NCI-H2029 (cell line): Measurements from ENCODE around the gene MGAT5.

Experiments
- DNase-seq: peaks from one replicate; lab custom pipeline; 2025; lab: John Stamatoyannopoulos, UW

The MGAT5 gene, protein sequence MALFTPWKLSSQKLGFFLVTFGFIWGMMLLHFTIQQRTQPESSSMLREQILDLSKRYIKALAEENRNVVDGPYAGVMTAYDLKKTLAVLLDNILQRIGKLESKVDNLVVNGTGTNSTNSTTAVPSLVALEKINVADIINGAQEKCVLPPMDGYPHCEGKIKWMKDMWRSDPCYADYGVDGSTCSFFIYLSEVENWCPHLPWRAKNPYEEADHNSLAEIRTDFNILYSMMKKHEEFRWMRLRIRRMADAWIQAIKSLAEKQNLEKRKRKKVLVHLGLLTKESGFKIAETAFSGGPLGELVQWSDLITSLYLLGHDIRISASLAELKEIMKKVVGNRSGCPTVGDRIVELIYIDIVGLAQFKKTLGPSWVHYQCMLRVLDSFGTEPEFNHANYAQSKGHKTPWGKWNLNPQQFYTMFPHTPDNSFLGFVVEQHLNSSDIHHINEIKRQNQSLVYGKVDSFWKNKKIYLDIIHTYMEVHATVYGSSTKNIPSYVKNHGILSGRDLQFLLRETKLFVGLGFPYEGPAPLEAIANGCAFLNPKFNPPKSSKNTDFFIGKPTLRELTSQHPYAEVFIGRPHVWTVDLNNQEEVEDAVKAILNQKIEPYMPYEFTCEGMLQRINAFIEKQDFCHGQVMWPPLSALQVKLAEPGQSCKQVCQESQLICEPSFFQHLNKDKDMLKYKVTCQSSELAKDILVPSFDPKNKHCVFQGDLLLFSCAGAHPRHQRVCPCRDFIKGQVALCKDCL

DNA sequence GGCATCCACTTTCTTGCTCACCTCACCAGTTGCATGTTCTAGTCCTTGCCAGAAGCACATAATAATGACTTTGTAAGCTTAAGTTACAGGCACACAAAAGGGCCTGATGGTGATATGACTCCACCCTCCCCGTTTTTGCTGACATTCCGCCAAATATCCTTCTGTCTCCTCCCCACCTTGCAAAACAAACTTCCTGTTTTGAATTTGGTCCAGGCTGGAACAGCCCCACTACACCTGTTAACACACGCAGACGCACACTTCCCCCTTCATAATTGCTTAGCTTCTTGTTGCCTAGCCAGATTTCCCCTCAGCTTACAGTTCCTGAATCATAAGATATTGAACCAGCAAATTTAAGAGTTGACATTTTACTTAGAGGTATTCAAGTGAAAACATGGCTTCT lies at the start of gene MGAT5:
MGAT5 (plus strand) TSS at position 269 of the 400 bp plus-strand sequence. CDS start 332 bp downstream, outside the sequence.
- DNase-seq, result peak; percentile 91

DNA sequence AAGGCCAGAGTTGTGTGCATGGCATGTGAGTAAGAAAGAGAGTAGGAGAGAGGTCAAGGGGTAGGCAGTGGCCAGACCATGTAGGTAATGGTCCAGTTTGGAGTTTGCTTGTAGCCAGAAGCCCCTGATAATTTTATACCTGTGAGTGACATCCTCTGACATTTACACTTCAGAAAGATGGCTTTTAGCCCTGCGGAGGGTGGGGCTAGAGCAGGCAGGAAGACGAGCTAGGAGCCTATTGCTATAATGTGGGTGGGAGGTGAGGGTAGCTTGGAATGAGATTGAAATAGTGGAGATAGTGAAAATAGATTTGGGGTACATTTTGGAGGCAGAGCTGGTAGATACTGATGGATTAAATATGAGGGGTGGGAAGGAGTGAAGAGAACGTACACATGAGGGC lies 48.8 kb upstream of the MGAT5 start:
- DNase-seq, result no peak

DNA sequence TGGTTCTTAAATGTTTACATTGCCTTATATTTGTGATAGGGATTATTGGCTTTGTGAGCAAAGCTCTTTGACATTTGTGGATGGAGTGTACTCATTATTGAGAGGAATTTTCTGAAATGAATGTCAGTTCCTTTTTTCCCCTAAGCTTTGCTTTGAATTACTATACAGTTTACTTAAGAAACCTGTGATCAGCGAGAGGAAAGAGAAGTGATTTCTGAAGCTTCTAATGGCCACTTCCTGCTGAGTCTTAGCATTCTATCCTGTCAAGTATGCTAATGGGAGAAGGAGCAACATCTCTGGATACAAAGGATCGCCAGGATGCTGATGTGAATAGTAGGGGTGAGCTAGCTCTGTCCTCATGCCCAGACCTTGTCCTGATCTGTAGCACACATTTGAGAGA lies 47.8 kb upstream of the MGAT5 start:
- no peak for DNase-seq

DNA sequence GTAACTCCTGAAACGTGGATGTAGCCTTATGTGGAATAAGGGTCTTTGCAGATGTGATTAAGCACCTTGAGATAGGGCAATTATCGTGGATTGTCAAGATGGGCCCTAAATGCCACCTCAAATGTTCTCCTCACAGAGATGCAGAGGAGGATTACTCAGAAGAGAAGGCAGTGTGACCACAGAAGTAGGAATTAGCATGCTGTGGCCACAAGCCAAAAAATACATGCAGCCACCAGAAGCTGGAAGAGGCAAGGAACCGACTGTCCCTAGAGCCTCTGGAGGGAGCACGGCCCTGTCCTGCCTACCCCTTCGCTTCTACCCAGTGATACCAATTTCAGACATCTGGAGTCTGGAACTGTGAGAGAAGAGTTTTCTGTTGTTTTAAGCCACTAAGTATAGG lies 47.3 kb upstream of the MGAT5 start:
- DNase-seq, result peak; percentile 17

DNA sequence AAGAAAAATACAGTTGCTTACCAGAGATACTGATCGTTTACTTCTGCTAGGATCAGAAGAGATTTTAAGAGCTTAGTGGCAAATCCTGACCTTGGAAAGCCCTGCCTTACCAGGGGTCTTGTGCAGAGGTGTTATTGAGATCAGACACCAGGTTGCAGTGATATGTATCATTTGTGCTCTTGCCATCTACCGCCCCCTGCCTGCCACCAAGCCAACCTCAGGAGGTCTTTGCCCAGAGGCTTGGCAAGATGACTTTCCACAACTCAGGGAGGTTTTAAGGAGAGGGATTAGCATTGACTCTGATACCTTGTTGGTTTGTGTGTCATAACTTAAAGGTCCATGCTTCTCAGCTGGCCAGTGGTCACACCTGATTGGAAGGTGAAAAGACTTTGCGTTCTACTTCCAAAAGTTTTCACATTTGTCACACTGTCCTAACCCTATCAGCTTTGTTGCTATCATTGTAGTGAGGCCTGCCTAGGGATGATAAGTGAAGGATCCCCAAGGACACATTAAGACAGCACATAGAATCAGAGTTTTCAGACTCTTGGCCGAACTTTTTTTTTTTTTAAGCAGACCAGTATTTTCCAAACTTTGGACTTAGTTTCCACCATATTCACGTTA lies 46.2 kb upstream of the MGAT5 start:
- DNase-seq, result peak; percentile 16

DNA sequence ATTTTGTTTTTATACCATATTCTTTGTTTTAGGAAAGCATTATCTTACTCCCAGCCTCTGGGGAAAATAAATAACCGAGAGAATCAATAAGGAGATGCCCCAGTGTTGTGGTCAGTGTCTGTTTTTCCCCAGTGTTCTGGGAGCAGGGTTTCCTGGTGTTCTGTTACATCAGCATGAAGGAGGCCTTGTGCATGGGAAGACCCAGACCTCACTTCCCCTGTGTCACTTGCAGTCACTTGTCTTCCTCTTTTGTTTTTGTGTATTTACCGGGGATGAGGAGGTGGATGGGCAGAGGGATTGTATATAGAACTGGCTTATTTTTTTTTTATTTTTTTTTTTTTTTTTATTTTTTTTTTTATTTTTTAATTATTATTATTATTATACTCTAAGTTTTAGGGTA lies 45.0 kb upstream of the MGAT5 start:
- DNase-seq, result no peak

DNA sequence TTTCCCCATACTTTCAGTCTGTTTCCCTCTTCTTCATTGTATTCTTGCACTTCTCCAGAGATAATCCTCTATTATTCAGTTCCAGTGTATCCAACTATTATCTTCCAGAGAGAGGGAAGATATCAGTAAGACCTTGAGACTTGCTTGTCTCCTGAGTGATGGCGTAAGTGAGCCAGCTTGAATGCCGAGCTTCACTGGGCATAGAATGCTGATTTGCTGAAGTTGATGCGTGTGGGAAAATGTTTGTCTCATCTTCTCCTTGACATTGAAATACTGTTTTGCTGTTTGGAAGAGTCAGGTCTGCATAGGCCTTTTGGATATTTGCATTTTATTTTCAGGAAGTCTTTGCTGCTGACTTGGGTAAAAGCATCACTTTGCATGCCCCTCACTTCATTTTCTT lies 41.1 kb upstream of the MGAT5 start:
- no peak for DNase-seq

DNA sequence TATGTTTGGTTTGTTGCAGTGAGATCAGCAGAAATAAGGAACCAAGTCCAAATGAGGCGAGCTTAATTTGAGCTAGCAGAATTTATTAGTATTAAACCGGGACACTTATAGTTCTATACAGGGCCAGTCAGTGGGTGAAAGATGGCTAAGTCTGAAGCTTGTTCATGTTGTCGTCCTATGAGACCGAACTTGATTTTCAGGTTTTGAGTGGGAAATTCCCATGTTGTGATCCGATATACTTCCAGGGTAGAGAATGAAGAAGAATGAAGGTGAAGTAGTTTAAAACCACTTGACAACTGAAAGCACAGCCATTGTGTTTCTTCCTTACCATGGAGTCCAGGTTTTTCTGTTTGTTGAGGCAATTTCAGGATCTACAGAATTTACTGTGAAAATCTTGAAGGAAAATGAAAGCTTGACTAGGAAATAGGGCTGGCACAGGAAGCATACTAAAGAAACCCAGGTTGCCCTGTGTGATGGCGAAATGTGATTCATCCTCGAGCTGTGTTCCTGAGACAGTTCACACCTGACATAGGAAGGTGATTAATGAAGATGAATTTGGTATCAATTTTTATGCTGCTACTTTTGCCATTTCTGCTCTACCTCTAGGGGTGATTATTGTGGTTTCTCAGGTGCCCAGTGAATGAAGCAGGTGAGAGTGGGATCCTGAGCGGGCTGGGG lies 37.6 kb upstream of the MGAT5 start:
- no peak for DNase-seq

DNA sequence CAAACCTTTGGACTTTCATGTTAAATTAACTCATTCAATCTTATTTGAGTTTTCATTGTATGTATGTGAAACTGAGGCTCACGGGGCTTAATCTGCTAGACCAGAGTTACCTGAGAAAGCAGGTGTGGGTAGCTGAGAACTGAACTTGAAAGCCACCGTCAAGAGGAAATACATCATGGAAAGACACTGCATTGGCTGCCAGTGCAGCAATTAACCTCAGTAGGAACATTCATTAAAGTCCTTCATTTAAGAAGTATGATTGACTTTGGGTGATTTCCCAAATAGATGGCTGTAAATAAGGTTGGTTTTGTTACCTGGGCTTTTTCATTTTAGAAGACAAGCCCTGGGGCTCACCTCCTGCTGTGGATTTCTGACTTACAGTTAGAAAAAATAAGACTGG lies 36.5 kb upstream of the MGAT5 start:
- DNase-seq, result no peak

DNA sequence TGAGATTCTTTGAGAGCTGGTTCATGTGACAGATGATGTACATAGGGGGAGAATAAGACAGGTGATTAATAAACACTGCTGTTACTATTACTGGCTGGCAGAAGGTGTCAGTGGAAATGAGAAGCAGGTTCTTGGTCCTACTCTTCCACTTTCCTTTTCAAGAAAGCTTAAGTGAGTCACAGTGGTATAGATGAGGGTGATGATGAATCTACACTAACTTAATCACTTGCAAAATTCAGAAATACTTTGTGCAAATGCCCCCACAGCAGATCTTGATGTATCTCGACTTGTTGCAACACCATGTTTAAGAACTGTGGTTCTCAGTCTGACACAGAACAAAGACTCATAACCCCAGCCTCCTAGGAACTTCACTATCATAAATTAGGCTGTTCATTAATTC lies 35.9 kb upstream of the MGAT5 start:
- no peak for DNase-seq

DNA sequence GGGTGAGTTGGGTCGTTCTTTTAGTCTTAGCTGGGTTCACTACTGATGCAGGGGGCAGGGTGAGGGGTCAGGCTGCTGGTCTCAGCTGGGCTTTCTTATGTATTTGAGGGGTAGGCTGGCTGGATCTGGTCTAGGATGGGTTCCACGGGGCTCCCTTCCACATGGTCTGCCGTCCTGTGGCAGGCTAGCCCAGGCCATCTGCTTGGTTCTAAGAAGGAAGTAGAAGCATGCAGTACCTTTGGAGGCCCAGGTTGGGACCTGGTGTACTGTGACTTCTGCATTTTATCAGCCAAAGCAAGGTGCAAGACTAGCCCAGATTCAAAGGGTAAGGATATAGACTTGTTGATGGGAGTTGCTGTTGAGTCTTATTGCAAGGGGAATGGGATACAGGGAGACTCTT lies 35.5 kb upstream of the MGAT5 start:
- DNase-seq, result no peak

DNA sequence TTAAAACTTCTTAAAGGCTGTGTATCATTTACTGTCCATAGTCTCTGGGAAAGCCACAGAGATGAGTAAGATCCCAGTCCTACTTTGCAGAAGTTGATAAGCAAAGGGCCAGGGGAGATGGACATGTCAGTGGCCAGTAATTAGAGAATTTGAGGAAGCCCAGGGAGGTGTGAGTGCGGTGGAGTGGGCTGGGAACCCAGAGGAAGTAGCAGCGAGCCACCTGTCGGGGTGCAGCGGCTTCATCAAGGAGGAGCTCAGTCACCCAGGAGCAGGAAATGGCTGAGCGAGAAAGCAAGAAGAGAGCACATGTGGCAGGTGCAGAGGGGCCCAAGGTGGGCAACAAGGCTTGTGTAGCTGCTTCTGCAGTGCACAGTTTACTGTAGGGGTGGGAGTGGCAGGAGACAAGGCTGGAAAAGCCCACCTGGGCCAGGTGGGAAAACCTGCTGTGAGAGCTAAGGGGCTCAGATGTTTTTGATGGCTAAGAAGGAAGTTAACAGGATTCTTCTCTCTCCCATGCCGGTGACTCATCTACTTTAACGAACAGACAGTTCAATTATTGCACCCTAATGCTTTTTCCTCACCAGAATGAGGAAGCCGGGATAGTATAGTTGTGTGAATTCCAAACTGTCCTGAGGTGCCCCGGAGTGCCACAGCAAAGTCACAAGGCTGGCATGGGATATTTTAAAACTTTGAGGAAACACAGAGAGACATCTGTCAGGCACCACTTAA lies 34.8 kb upstream of the MGAT5 start:
- DNase-seq, result no peak

DNA sequence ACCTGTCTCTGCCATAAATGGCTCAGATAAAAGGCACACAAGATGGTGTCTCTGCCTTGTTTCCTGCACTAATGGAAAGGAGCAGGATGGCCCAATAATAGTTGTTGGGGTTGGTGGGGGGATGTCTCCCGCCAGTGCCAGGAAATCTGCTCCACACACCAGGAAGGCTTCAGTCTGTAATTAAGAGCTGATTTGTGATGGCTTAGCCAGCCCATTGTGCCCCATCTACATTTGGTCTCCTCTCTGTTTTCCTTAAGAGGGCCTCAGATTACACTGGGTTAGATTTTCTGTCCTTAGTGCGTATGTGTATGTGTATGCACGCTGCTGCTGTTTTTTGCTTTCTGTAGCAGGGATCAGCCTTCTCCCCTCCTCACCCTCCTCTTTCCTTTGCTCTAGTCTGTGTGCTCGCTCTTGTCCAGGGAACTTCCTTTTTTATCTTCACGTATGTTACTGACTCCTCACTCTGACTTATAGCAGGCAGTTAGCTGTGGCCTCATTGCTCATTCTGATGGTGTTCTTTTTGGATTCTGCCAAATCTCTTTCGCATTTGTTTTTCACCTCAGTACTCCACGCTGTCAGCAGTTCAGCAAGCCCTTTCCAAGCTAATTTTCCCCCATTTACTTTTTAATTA lies 33.4 kb upstream of the MGAT5 start:
- DNase-seq, result peak; percentile 33

DNA sequence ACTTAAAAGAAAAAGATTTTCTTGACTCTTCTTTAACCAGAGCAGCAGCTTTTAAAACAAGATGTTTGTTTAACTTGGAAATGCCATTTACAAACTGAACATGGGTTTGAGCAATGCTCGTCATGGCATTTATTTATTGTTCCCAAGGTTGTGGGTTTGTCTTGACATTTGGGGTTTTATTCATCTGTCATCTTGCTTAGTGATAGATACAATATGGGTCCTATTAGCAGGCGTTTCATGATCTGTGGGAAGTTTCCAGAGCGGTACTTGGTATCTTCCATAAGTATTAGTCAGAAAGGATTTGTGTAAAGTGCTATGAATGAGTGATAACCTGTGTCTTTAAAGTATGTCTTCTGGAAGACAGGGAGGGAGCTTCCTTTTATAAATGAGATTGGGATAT lies 29.9 kb upstream of the MGAT5 start:
- DNase-seq, result no peak

DNA sequence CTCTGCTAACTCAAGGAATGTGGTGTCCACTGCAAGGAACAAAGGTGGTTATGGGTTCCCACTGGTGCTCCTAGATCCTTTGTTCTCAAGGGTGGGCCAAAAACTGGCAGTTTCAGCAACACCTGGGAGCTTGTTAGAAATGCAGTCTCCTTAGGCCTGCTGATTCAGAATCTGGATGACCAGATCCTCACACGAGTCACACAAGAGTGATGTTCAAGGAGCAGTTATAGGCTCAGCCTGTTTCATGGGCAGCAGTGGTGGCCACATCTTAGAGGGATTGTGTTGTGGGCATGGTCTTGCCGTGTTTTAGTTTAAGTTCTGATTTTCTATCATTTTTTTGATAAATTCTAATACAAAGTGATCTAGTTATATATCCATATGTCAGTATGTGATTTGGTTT lies 28.7 kb upstream of the MGAT5 start:
- DNase-seq, result no peak

DNA sequence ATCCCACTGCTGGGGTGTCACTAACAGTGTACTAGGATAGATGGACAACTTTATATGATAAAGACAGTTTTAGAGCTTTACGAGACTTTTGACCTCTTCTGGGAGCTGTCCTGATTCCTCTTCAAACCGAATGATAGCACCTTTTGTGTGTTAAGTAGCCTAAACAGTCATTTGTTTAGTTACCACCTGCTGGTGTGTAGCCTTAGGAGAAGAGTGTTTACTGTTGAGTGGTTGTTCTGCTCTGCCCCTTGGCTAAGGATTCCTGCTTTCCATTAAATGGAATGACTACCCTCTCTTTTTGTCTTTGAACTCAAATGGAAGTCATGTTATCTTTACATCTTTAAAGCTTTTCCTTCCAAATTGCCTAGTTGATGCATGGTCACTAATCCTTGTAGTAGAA lies 28.0 kb upstream of the MGAT5 start:
- DNase-seq, result peak; percentile 66

DNA sequence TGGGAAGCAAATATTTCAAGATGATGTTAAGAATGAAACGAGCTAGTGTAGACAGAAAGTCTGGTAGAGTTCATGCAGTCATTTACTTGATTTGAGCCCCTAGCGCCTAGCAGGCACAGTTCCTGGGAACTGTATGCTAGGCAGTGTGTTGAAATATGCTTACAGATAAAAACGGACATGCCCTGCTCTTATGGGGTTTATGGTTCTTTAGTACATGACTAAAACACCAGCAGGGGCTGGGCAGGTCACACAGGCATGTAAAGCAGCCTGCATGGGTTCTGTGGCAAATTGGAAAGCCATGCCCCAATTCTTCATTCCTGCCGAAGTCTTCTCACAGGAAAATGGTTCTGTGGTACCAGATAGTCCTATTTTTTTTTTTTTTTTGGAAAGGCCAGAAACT lies 27.3 kb upstream of the MGAT5 start:
- no peak for DNase-seq

DNA sequence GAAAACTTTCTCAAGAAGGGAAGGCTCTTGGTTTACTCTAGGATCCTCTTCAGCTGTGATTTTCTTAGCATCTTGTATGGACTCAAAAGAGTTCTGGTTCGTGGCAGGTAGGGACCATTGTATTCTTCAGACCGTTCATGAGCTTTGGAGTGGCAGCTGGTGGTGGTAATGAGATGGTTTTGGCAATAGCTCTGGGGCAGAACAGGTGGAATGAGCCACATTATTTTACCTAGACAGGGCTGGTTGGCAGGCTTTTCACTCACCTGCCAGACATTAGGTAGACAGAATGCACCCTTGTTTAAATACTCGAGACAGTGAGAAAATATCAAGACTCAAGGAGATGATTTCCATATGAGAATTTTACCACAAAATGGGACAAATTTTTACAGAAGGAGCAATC lies 26.2 kb upstream of the MGAT5 start:
- DNase-seq, result peak; percentile 85

DNA sequence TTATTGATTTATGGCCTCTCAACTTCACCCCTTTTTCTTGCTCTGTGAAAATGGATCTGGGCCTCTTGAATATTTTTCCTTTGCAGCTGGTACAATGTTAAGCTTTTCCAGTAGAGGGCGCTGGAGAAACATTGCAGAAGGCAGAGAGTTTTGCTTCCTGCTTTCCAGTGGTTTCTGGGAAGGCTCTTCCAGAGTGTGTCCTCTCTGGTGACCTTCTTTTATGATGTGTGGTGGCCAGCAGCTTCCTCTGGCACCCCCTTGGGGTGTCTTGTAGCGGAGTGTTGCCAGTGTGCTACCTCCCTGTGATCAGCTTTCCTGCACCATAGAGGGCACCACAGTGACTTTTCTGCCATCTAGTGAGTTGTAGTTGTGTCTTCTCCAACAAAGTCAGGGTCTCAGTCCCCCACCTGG lies 25.4 kb upstream of the MGAT5 start:
- DNase-seq, result peak; percentile 46

DNA sequence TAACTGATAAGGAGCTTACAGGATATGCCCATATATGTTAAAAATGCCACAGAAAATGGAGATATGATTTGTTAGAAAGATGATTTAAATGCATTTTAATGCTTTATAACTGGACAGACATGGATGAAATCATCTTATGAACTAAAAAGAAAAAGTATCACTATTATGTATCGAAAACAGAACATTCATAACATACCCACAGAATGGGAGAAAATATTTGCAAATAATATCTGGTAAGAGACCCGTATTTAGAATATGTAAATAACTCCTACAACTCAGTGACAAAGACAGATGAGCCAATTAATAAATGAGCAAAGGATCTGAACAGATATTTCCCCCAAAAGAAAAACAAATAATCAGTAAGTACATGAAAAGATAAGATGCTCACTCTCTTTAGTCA lies 24.3 kb upstream of the MGAT5 start:
- no peak for DNase-seq

DNA sequence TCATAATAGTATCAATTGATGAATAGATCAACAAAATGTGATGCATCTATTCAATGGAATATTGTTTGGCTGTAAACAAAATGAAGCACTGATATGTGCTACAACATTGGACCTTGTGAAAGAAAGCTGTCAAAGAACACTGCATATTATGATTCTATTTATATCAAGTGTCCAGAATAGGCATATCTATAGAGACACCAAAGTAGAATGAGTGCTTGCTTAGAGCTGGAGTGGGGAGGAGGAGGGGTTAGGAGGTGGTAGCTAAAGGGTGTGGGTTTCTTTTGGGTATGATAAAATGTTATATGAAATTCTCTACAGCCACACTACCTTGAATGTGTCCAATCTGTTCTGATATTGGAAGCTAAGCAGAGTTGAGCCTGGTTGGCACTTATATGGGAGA lies 23.0 kb upstream of the MGAT5 start:
- no peak for DNase-seq
